Loucy (cell line): ENCODE results near the gene AVPR2.

ENCODE experiments used
- H2AFZ ChIP-seq: fragments of 200-600 bp; sonication (generic); 2 replicates; pipeline ENCODE4 v1.6.0; 2016; ENCODE audit warnings: antibody characterized with exemption, mild to moderate bottlenecking, low read length, moderate library complexity
- H3F3A ChIP-seq: fragments of 200-600 bp; 2 replicates; pipeline ENCODE4 v1.6.0; 2016; ENCODE audit warnings: antibody characterized with exemption, low read depth, mild to moderate bottlenecking
- H3K27me3 ChIP-seq: fragments of 200-600 bp; sonication (generic); 2 replicates; pipeline ENCODE4 v1.6.1; 2014; ENCODE audit warnings: low read length, mild to moderate bottlenecking; ENCODE audit not compliant: insufficient read depth, poor library complexity, severe bottlenecking
- H3K36me3 ChIP-seq: fragments of 200-600 bp; sonication (generic); 2 replicates; pipeline ENCODE4 v1.6.1; 2016; ENCODE audit warnings: low read length; ENCODE audit not compliant: insufficient read depth
- H3K4me1 ChIP-seq: fragments of 200-600 bp; sonication (generic); 2 replicates; pipeline ENCODE4 v1.5.1; 2014; ENCODE audit warnings: low read length, mild to moderate bottlenecking; ENCODE audit not compliant: insufficient read depth, poor library complexity, severe bottlenecking
- H3K4me2 ChIP-seq: fragments of 200-600 bp; sonication (generic); 2 replicates; pipeline ENCODE4 v1.6.0; 2014; ENCODE audit warnings: antibody characterized with exemption, low read length, low read depth, mild to moderate bottlenecking; ENCODE audit not compliant: poor library complexity, severe bottlenecking
- H3K4me3 ChIP-seq: fragments of 200-600 bp; sonication (generic); 2 replicates; pipeline ENCODE4 v1.5.1; 2014; ENCODE audit warnings: low read length, mild to moderate bottlenecking, mixed read lengths; ENCODE audit not compliant: poor library complexity, severe bottlenecking
- H3K79me2 ChIP-seq: fragments of 200-600 bp; sonication (generic); 2 replicates; pipeline ENCODE4 v1.6.1; 2014; ENCODE audit warnings: low read length; ENCODE audit not compliant: insufficient read depth
- H3K9ac ChIP-seq: fragments of 200-600 bp; sonication (generic); 2 replicates; pipeline ENCODE4 v1.6.0; 2014; ENCODE audit warnings: mild to moderate bottlenecking, low read depth, low read length, moderate library complexity; ENCODE audit not compliant: poor library complexity, severe bottlenecking
- H3K9me2 ChIP-seq: fragments of 200-600 bp; sonication (generic); replicated peaks from 2 replicates; pipeline ENCODE4 v1.6.1; 2016; ENCODE audit warnings: low read depth, low read length, mixed read lengths
- H3K9me3 ChIP-seq: fragments of 200-600 bp; sonication (generic); 2 replicates; pipeline ENCODE4 v1.6.1; 2014; ENCODE audit warnings: mild to moderate bottlenecking, antibody characterized with exemption, low read length, low read depth; ENCODE audit not compliant: insufficient read depth
- H4K20me1 ChIP-seq: fragments of 200-600 bp; sonication (generic); 2 replicates; pipeline ENCODE4 v1.6.0; 2014; ENCODE audit warnings: antibody characterized with exemption, low read length, mild to moderate bottlenecking; ENCODE audit not compliant: insufficient read depth, poor library complexity, severe bottlenecking
- CTCF ChIP-seq: fragments of 200-600 bp; sonication (generic); conservative IDR thresholded peaks from 2 replicates; pipeline ENCODE4 v1.5.1; 2014; ENCODE audit warnings: mild to moderate bottlenecking, antibody characterized with exemption, low read length
- EZH2phosphoT487 ChIP-seq: fragments of 200-600 bp; IDR thresholded peaks from 2 replicates; pipeline ENCODE4 v1.6.1; 2018; ENCODE audit warnings: antibody characterized with exemption, mild to moderate bottlenecking, moderate library complexity, borderline replicate concordance

AVPR2 gene

GRCh38 chrX:153871451-153871850, 33.0 kb upstream of the AVPR2 start:
- no peaks in the 10 kb centered on the region for H3K4me1 ChIP-seq
- no peak overlapping the region for H2AFZ ChIP-seq
- no peak overlapping the region for H3K9ac ChIP-seq
- no peak overlapping the region for H3K4me2 ChIP-seq
- H3K9me2 ChIP-seq: no peaks in the 10 kb centered on the region
- H3K27me3 ChIP-seq: no peaks in the 10 kb centered on the region
- H3K79me2 ChIP-seq: no peaks in the 10 kb centered on the region
- no peaks in the 10 kb centered on the region for H3K9me3 ChIP-seq
- no peak overlapping the region for H3K4me3 ChIP-seq
- TF ChIP-seq EZH2phosphoT487: no peak
- TF ChIP-seq CTCF: no peak
- no peaks in the 10 kb centered on the region for H3K36me3 ChIP-seq
- H4K20me1 ChIP-seq: no peaks in the 10 kb centered on the region
- H3F3A ChIP-seq: no peaks in the 10 kb centered on the region

DNA sequence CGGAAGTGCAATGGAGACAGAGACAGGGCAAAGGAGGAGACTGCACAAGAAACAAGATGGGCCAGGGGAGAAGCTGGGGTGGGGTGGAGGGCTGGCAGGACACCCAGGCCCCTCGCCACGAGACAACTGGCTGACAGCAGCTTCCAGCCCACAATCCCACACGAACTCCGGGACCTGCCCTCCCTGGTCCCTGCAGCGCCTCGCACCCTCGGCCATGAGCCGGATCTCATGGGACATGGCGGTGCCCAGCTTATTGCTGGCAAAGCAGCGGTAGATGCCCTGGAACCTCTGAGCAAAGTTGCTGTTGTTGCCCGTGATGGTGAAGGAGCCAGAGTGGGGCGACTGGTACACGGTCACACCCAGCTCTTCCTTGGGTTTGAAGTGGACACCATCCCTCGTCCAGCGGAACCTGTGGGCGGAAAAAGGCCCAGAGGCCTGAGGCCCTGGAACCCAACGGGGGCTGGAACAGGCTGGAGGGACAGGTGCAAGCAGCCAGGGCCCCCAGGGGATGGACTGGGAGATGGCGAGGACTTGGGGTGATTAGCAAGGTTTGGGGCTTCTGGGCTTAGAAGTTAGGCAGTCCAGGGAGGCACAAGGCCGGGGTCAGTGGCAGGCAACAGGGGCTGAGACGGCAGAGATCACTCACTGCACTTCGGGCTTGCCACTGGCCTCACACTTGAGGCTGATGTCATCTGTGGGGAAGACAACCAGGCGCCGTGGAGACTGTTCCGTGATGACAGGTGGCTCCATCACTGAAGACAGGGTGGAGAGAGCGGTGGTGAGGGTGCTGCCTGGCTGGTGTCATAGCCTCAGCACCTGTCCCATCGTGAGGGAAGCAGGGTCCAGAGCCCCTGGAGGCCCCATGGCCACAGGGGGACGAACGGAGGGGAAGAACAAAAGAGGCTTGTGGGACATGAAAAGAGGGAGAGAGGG, 32.3 kb upstream of the AVPR2 start:
- Histone ChIP-seq H3K4me3 (no peak overlapping the region), H3K9me3 (no peaks in the 10 kb centered on the region), H3K36me3 (no peaks in the 10 kb centered on the region), H4K20me1 (no peaks in the 10 kb centered on the region), H3K9ac (no peak overlapping the region), H3K9me2 (no peaks in the 10 kb centered on the region), H3K4me2 (no peak overlapping the region), H2AFZ (no peak overlapping the region), H3F3A (no peaks in the 10 kb centered on the region), H3K79me2 (no peaks in the 10 kb centered on the region), H3K4me1 (no peaks in the 10 kb centered on the region), H3K27me3 (no peaks in the 10 kb centered on the region)
- TF ChIP-seq EZH2phosphoT487 (no peak), CTCF (no peak)

- no peaks in the 10 kb centered on the region for H3F3A ChIP-seq
- H3K4me3 ChIP-seq: no peak overlapping the region
- no peaks in the 10 kb centered on the region for H4K20me1 ChIP-seq
- H3K4me2 ChIP-seq: no peak overlapping the region
- TF ChIP-seq EZH2phosphoT487: no peak
- TF ChIP-seq CTCF: no peak
- no peak overlapping the region for H2AFZ ChIP-seq
- no peaks in the 10 kb centered on the region for H3K9me2 ChIP-seq
- no peaks in the 10 kb centered on the region for H3K36me3 ChIP-seq
- H3K9me3 ChIP-seq: no peaks in the 10 kb centered on the region
- H3K4me1 ChIP-seq: peaks cover 10% of the 10 kb centered on the region
- no peaks in the 10 kb centered on the region for H3K27me3 ChIP-seq
- H3K79me2 ChIP-seq: no peaks in the 10 kb centered on the region
- no peak overlapping the region for H3K9ac ChIP-seq
These were observed 31.0 kb upstream of the AVPR2 start for GRCh38 chrX:153873282-153874084.
